GM13977 (cell line): ENCODE results near the gene GPR107.

ENCODE experiments used
- DNase-seq: peaks from one replicate; pipeline ENCODE4 v3.0.0; 2012; ENCODE audit warnings: low spot score
- CTCF ChIP-seq: IDR thresholded peaks from 2 replicates; pipeline ENCODE4 v1.5.1; 2012; ENCODE audit warnings: mild to moderate bottlenecking, control low read depth; ENCODE audit not compliant: insufficient read depth; ENCODE audit errors: extremely low read depth, missing control alignments
- in situ Hi-C: fragments of 300-500 bp; cut with MboI; formaldehyde crosslinking; loops from one replicate; pipeline ENCODE4 v1.12.0; 2022; ENCODE audit warnings: low sequenced_read_pairs, low pct_unique_long_range_greater_than_20kb, mixed read lengths, inconsistent platforms; ENCODE audit not compliant: unreplicated experiment

The GPR107 gene

GRCh38 chr9:130118841-130119518 lies 65.3 kb downstream of the GPR107 start:
- no peak for DNase-seq
- TF ChIP-seq CTCF: no peak
- in situ Hi-C loops: loop anchor here (10.0 kb wide), 1 partner anchor 106 kb away; no protein-coding TSS in a partner anchor

GRCh38 chr9:130119519-130120298 lies 66.0 kb downstream of the GPR107 start:
- DNase-seq: no peak
- in situ Hi-C loops: loop anchor here (10.0 kb wide), 1 partner anchor 105 kb away; no protein-coding TSS in a partner anchor
- no peak for TF ChIP-seq CTCF

GRCh38 chr9:130120299-130120587 lies 66.5 kb downstream of the GPR107 start:
- DNase-seq: no peak
- no peak for TF ChIP-seq CTCF
- in situ Hi-C loops: no loop called here

- in situ Hi-C loops: no loop called here
- DNase-seq: no peak
Observed at GRCh38 chr9:130120832-130121231, 67.1 kb downstream of the GPR107 start.

GRCh38 chr9:130122456-130122855 lies 68.8 kb downstream of the GPR107 start:
- TF ChIP-seq CTCF: no peak
- no peak for DNase-seq
- in situ Hi-C loops: no loop called here

More at GRCh38 chr9:130120832-130121231, 67.1 kb downstream of the GPR107 start:
- no peak for TF ChIP-seq CTCF

GRCh38 chr9:130124085-130124860 lies 70.6 kb downstream of the GPR107 start:
- in situ Hi-C loops: no loop called here
- DNase-seq: no peak
- no peak for TF ChIP-seq CTCF
